ENCODE measurements around the gene MBD4. TPM values are rescaled to one million over a fixed set of nuclear protein-coding genes. Genes with fewer than 3 reads are reported as not detected.
A peak's percentile ranks its signal among the peaks of the same experiment; 100 is the strongest.

Gene MBD4
- polyA plus RNA-seq, 3 donors: 41.8 to 50.0 (median 42.6) TPM

- no peak for DNase-seq
Measured at GRCh38 chr3:129434140-129434539, 5.6 kb downstream of the MBD4 start.

GRCh38 chr3:129433565-129433964, 6.2 kb downstream of the MBD4 start:
- DNase-seq: no peak

- no peak for DNase-seq
Measured at GRCh38 chr3:129432671-129433070, 7.1 kb downstream of the MBD4 start.

- no peak for DNase-seq
Measured at GRCh38 chr3:129432036-129432435, 7.7 kb downstream of the MBD4 start.

- no peak for DNase-seq
Measured at GRCh38 chr3:129429602-129430001, 10.1 kb downstream of the MBD4 start.

GRCh38 chr3:129429080-129429451, 10.7 kb downstream of the MBD4 start:
- DNase-seq: no peak

GRCh38 chr3:129428376-129429079, 11.2 kb downstream of the MBD4 start, which contains the start of gene EFCAB12:
TSS of gene EFCAB12 (minus strand) at chr3:129428636. CDS start at chr3:129428488, 148 bp downstream.
- DNase-seq: peak; percentile 93

GRCh38 chr3:129428007-129428375, 11.8 kb downstream of the MBD4 start:
- DNase-seq: no peak

- DNase-seq: no peak
Measured at GRCh38 chr3:129425619-129426018, 14.1 kb downstream of the MBD4 start.

- no peak for DNase-seq
Measured at GRCh38 chr3:129425213-129425612, 14.5 kb downstream of the MBD4 start.

- DNase-seq: no peak
Measured at GRCh38 chr3:129424185-129424841, 15.4 kb downstream of the MBD4 start.

GRCh38 chr3:129422897-129423296, 16.9 kb downstream of the MBD4 start:
- no peak for DNase-seq

- no peak for DNase-seq
Measured at GRCh38 chr3:129421988-129422745, 17.6 kb downstream of the MBD4 start.

- DNase-seq: no peak
Measured at GRCh38 chr3:129421236-129421883, 18.4 kb downstream of the MBD4 start.

GRCh38 chr3:129419476-129419875, 20.3 kb downstream of the MBD4 start:
- DNase-seq: no peak

- DNase-seq: no peak
Measured at GRCh38 chr3:129418041-129418973, 21.4 kb downstream of the MBD4 start.

- DNase-seq: peak; percentile 78
Measured at GRCh38 chr3:129417326-129417725, 22.4 kb downstream of the MBD4 start.

- no peak for DNase-seq
Measured at GRCh38 chr3:129416415-129416814, 23.3 kb downstream of the MBD4 start.

- no peak for DNase-seq
Measured at GRCh38 chr3:129415830-129416229, 23.9 kb downstream of the MBD4 start.

- DNase-seq: no peak
Measured at GRCh38 chr3:129415378-129415777, 24.4 kb downstream of the MBD4 start.
